ENCODE measurements around the gene MAPKAPK3.

DNA sequence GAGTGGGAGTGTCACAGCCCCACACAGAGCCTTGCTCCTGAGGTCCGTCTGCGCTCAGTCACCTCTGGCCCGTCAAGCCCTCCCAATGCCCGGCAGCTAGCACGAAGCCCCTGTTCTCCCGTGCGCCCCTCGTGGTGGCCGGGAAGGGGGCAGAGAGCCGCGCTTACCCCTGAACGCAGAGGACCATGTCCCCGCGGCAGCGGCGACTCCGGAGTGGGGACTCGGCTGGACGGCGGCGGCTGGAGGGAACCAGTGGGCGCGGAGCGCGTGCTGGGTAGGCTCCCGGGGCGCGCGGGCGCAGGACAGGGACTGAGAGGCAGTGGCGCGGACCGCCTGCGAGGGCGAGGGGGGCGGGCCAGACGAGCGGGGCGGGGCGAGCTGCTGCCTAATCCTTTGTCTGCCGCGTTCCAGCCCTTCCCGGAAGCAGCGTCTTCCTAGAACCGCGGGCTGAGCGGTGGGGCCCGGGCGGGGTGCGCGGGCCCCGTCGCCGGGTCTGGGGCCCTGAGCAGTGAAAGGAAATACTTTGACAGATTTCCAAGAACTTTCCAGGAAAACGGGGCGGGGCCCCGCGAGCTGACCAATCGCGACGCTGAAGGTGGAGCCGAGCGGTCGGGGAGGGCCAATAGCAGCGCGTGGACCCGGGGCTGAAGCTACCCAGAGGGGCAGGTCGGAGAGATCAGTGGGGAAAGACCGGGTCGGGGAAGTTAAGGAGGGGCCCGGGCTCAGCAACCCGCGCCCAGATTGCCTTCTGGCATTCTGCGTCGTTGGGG lies 5.3 kb upstream of the MAPKAPK3 start, which contains the start of gene CISH:
- TF ChIP-seq, protein P1, sequence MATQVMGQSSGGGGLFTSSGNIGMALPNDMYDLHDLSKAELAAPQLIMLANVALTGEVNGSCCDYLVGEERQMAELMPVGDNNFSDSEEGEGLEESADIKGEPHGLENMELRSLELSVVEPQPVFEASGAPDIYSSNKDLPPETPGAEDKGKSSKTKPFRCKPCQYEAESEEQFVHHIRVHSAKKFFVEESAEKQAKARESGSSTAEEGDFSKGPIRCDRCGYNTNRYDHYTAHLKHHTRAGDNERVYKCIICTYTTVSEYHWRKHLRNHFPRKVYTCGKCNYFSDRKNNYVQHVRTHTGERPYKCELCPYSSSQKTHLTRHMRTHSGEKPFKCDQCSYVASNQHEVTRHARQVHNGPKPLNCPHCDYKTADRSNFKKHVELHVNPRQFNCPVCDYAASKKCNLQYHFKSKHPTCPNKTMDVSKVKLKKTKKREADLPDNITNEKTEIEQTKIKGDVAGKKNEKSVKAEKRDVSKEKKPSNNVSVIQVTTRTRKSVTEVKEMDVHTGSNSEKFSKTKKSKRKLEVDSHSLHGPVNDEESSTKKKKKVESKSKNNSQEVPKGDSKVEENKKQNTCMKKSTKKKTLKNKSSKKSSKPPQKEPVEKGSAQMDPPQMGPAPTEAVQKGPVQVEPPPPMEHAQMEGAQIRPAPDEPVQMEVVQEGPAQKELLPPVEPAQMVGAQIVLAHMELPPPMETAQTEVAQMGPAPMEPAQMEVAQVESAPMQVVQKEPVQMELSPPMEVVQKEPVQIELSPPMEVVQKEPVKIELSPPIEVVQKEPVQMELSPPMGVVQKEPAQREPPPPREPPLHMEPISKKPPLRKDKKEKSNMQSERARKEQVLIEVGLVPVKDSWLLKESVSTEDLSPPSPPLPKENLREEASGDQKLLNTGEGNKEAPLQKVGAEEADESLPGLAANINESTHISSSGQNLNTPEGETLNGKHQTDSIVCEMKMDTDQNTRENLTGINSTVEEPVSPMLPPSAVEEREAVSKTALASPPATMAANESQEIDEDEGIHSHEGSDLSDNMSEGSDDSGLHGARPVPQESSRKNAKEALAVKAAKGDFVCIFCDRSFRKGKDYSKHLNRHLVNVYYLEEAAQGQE (IDR thresholded peaks at IDR 0.05; ENCODE audit: borderline replicate concordance): no peak
- TF ChIP-seq, protein P2, sequence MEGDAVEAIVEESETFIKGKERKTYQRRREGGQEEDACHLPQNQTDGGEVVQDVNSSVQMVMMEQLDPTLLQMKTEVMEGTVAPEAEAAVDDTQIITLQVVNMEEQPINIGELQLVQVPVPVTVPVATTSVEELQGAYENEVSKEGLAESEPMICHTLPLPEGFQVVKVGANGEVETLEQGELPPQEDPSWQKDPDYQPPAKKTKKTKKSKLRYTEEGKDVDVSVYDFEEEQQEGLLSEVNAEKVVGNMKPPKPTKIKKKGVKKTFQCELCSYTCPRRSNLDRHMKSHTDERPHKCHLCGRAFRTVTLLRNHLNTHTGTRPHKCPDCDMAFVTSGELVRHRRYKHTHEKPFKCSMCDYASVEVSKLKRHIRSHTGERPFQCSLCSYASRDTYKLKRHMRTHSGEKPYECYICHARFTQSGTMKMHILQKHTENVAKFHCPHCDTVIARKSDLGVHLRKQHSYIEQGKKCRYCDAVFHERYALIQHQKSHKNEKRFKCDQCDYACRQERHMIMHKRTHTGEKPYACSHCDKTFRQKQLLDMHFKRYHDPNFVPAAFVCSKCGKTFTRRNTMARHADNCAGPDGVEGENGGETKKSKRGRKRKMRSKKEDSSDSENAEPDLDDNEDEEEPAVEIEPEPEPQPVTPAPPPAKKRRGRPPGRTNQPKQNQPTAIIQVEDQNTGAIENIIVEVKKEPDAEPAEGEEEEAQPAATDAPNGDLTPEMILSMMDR (IDR thresholded peaks at IDR 0.05; ENCODE audit: poor library complexity, severe bottlenecking): peak; percentile 70
